ENCODE data around the gene EN2.

The EN2 gene
- 0 to 0.48 (median 0) reads per million in 9 experiments for total RNA-seq

- H3K36me3 Mint-ChIP-seq (ENCODE audit: insufficient read depth) = peaks cover 4% of the 10 kb centered on the region
- no peaks in the 10 kb centered on the region for H3K9me3 Mint-ChIP-seq
- H3K4me1 Mint-ChIP-seq (ENCODE audit: low read depth in 2 of 2) = peaks cover 15 to 18% of the 10 kb centered on the region in 2 donors
- H3K27ac Mint-ChIP-seq = no peak within 1 kb of the TSS
- H3K4me3 Mint-ChIP-seq = peak within 1 kb of the TSS; percentile 77 to 86
- DNase-seq (no peak), ATAC-seq (replicated peaks) (no peak)
- H3K27me3 Mint-ChIP-seq = peaks cover 65 to 82% of the 10 kb centered on the region in 2 donors
Observed at GRCh38 chr7:155458111-155458877, at the start of gene EN2. Gene EN2 (plus strand): TSS chr7:155458129. CDS start chr7:155458378, 249 bp downstream.

GRCh38 chr7:155408651-155409586 lies 49.0 kb upstream of the EN2 start:
- H3K36me3 Mint-ChIP-seq (ENCODE audit: insufficient read depth) = peaks cover 9% of the 10 kb centered on the region

GRCh38 chr7:155409980-155410379 lies 47.9 kb upstream of the EN2 start:
- H3K36me3 Mint-ChIP-seq (ENCODE audit: insufficient read depth) = peaks cover 9% of the 10 kb centered on the region
- ATAC-seq (replicated peaks) (no peak), DNase-seq (no peak)
- peaks cover 30 to 63% of the 10 kb centered on the region in 2 donors for H3K27me3 Mint-ChIP-seq
- H3K9me3 Mint-ChIP-seq = no peaks in the 10 kb centered on the region
- peaks cover 12 to 26% of the 10 kb centered on the region in 2 donors for H3K4me1 Mint-ChIP-seq (ENCODE audit: low read depth in 2 of 2)
- H3K27ac Mint-ChIP-seq = peak overlapping the region in 1 of 2 donors; percentile 69
- H3K4me3 Mint-ChIP-seq = no peak overlapping the region

More at GRCh38 chr7:155408651-155409586, 49.0 kb upstream of the EN2 start:
- ATAC-seq (replicated peaks) (peak; percentile 32), DNase-seq (no peak)
- Mint-ChIP-seq H3K27me3 (peaks cover 34 to 74% of the 10 kb centered on the region in 2 donors), H3K9me3 (no peaks in the 10 kb centered on the region), H3K4me3 (no peak overlapping the region), H3K27ac (no peak overlapping the region), H3K4me1 (ENCODE audit: low read depth in 2 of 2) (peaks cover 12 to 26% of the 10 kb centered on the region in 2 donors)

GRCh38 chr7:155410431-155410830 lies 47.5 kb upstream of the EN2 start:
- ATAC-seq (replicated peaks) (no peak), DNase-seq (no peak)
- Mint-ChIP-seq H3K9me3 (no peaks in the 10 kb centered on the region), H3K4me1 (ENCODE audit: low read depth in 2 of 2) (peaks cover 12 to 26% of the 10 kb centered on the region in 2 donors), H3K27me3 (peaks cover 30 to 58% of the 10 kb centered on the region in 2 donors), H3K27ac (no peak overlapping the region), H3K36me3 (ENCODE audit: insufficient read depth) (peaks cover 9% of the 10 kb centered on the region), H3K4me3 (no peak overlapping the region)

GRCh38 chr7:155411718-155412415 lies 46.1 kb upstream of the EN2 start:
- Mint-ChIP-seq H3K27me3 (peaks cover 30 to 56% of the 10 kb centered on the region in 2 donors), H3K9me3 (no peaks in the 10 kb centered on the region), H3K36me3 (ENCODE audit: insufficient read depth) (peaks cover 6% of the 10 kb centered on the region), H3K4me1 (ENCODE audit: low read depth in 2 of 2) (peaks cover 4 to 16% of the 10 kb centered on the region in 2 donors), H3K27ac (no peak overlapping the region), H3K4me3 (no peak overlapping the region)
- DNase-seq (no peak), ATAC-seq (replicated peaks) (no peak)

- no peak overlapping the region for H3K27ac Mint-ChIP-seq
- DNase-seq (peak; percentile 9 to 13 (median 9)), ATAC-seq (replicated peaks) (peak; percentile 32)
- H3K4me3 Mint-ChIP-seq = no peak overlapping the region
- peaks cover 36 to 64% of the 10 kb centered on the region in 2 donors for H3K27me3 Mint-ChIP-seq
- no peaks in the 10 kb centered on the region for H3K9me3 Mint-ChIP-seq
- peaks cover 6% of the 10 kb centered on the region for H3K36me3 Mint-ChIP-seq (ENCODE audit: insufficient read depth)
- peaks cover 4 to 16% of the 10 kb centered on the region in 2 donors for H3K4me1 Mint-ChIP-seq (ENCODE audit: low read depth in 2 of 2)
Observed at GRCh38 chr7:155412416-155413253, 45.3 kb upstream of the EN2 start.

GRCh38 chr7:155414547-155415492 lies 43.1 kb upstream of the EN2 start:
- no peak for ATAC-seq (replicated peaks)
- Mint-ChIP-seq H3K9me3 (no peaks in the 10 kb centered on the region), H3K27me3 (peaks cover 42 to 79% of the 10 kb centered on the region in 2 donors), H3K27ac (no peak overlapping the region), H3K36me3 (ENCODE audit: insufficient read depth) (peaks cover 3% of the 10 kb centered on the region), H3K4me3 (no peak overlapping the region), H3K4me1 (ENCODE audit: low read depth in 2 of 2) (peaks cover 2 to 7% of the 10 kb centered on the region in 2 donors)
- DNase-seq = no peak

- peaks cover 3% of the 10 kb centered on the region for H3K36me3 Mint-ChIP-seq (ENCODE audit: insufficient read depth)
- DNase-seq (no peak), ATAC-seq (replicated peaks) (no peak)
- no peaks in the 10 kb centered on the region for H3K9me3 Mint-ChIP-seq
- no peak overlapping the region for H3K27ac Mint-ChIP-seq
- H3K4me3 Mint-ChIP-seq = no peak overlapping the region
- H3K4me1 Mint-ChIP-seq (ENCODE audit: low read depth in 2 of 2) = peaks cover 0 to 6% of the 10 kb centered on the region in 2 donors
- peaks cover 40 to 79% of the 10 kb centered on the region in 2 donors for H3K27me3 Mint-ChIP-seq
Observed at GRCh38 chr7:155416646-155417380, 41.1 kb upstream of the EN2 start.

- Mint-ChIP-seq H3K27me3 (peaks cover 32 to 79% of the 10 kb centered on the region in 2 donors), H3K36me3 (ENCODE audit: insufficient read depth) (peaks cover 3% of the 10 kb centered on the region), H3K27ac (no peak overlapping the region), H3K4me3 (no peak overlapping the region), H3K9me3 (no peaks in the 10 kb centered on the region), H3K4me1 (ENCODE audit: low read depth in 2 of 2) (no peaks in the 10 kb centered on the region)
- ATAC-seq (replicated peaks) (no peak), DNase-seq (no peak)
Observed at GRCh38 chr7:155418304-155418703, 39.6 kb upstream of the EN2 start.

GRCh38 chr7:155418941-155419755 lies 38.8 kb upstream of the EN2 start:
- DNase-seq (no peak), ATAC-seq (replicated peaks) (no peak)
- Mint-ChIP-seq H3K27me3 (peaks cover 35 to 83% of the 10 kb centered on the region in 2 donors), H3K27ac (no peak overlapping the region), H3K4me3 (no peak overlapping the region), H3K4me1 (ENCODE audit: low read depth in 2 of 2) (no peaks in the 10 kb centered on the region), H3K9me3 (no peaks in the 10 kb centered on the region), H3K36me3 (ENCODE audit: insufficient read depth) (no peaks in the 10 kb centered on the region)

All from effector memory CD8-positive, alpha-beta T cell (primary cell).